ENCODE measurements around the gene SLC30A1.

- TF ChIP-seq CTCF (IDR thresholded peaks at IDR 0.05), result no peak
- TF ChIP-seq POLR2A (IDR thresholded peaks at IDR 0.05), result no peak
- TF ChIP-seq POLR2AphosphoS5 (IDR thresholded peaks at IDR 0.05), result no peak
These were observed 25.6 kb upstream of the SLC30A1 start for GRCh38 chr1:211604548-211604947.
